NCI-H1092 treated with DMSO at 0.1 percent for 48 hours (cell line): Measurements from ENCODE around the gene SAA4.
"Not testable (repeated sequence)": the region's sequence is repeated elsewhere in the genome, so short reads cannot be mapped to it uniquely, and the experiment has no call there.

Experiments used
- DNase-seq: peaks from one replicate; lab custom pipeline; 2025; lab: John Stamatoyannopoulos, UW

The SAA4 gene

DNA sequence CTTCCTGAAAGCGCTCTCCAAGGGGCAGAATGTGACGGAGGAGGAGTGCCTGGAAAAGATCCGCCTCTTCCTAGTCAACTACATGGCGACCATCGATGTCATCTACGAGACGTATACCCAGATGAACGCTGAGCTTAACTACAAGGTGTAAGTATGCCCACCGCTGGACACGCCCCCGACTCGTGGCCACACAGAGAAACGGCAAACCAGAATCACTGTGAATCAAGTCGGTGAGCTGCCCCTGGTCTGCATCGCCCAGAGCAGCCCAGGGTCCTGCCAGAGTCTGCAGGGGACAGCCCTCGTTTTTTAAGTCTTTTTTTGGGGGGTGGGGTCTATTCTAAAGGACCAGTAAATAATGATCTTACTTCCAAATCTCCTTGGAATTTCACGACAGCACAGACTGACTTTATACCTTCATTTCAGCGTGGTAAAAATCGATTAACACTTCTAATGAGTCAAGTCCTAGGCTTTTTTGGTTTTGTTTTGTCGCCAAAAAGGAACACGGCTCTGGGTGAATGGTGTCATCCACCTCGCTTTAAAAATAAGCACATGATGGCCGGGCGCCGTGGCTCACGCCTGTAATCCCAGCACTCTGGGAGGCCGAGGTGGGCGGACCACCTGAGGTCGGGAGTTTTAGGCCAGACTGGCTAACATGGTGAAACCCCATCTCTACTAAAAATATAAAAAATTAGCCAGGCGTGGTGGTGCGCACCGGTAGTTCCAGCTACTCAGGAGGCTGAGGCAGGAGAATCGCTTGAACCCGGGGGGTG is 46.9 kb downstream of the SAA4 start:
- not testable (repeated sequence) for DNase-seq

DNA sequence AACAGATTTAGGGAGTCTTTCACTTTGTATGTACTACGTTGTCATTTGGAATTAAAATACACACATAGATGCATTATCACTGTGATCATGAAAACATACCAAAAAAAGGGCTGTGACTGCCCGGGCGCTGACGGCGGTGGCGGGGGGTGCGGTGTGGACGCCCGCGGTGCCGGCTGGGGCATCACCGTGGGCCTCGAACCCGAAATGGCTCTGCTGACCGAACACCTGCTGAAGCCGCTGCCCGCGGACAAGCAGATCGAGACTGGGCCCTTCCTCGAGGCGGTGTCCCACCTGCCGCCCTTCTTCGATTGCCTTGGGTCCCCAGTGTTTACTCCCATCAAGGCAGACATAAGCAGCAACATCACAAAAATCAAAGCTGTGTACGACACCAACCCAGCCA is 47.8 kb downstream of the SAA4 start:
- no peak for DNase-seq
